NCI-H187 treated with DMSO at 0.1 percent for 48 hours (cell line): ENCODE results near the gene CHAF1B.

Experiments
- DNase-seq: peaks from one replicate; lab custom pipeline; 2025; lab: John Stamatoyannopoulos, UW

Gene CHAF1B

DNA sequence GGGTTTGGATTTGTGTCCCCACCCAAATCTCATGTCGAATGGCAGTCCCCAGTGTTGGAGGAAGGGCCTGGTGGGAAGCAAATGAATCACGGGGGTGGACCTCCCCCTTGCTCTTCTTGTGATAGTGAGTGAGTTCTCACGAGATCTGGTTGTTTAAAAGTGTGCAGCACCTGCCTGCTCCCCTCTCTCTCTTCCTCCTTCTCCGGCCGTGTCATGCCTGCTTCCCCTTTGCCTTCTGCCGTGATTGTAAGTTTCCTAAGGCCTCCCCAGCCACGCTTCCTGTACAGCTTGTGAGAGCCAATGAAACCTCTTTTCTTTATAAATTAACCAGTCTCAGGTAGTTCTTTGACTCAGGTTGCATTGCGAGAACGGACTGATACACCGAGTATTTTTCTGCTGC is 78.8 kb downstream of the CHAF1B start:
- no peak for DNase-seq

DNA sequence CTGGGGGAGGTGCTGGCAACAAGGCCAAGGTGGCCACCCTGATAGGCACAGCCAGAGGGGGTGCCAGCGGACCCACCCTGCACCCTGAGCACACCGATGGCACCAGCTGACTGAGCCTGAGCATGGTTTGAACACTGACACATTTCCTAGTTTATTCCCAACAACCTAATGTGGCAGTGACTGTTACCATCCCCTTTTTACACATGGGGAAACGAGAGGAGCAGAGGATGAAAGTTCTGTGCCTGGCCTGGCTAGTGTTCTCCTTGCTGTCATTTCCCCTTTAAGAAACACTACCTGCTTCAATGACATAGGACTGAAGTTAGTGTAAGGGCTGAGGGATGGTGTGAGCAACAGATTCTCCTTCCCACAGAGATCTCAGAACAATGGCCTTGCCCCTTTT is 79.4 kb downstream of the CHAF1B start:
- DNase-seq = no peak

DNA sequence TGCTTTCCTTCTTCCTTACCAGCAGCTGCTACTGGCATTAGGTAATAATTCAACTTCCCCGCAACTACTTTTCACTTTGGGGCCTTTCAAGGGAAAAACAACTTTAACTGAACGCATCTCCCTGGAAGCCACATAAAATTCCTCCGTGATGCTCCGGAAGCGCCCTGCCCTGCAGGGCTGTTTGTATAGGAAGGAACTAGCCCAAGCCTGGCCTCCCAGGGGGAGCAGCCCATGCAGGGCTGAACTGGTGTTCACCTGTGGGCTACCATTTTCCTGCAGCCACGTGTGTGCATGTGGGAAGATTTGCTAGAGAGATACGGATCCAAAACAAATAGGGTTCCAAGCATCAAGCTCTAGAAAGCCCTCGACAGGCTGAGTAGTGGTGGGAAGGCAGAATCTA is 80.3 kb downstream of the CHAF1B start:
- no peak for DNase-seq

DNA sequence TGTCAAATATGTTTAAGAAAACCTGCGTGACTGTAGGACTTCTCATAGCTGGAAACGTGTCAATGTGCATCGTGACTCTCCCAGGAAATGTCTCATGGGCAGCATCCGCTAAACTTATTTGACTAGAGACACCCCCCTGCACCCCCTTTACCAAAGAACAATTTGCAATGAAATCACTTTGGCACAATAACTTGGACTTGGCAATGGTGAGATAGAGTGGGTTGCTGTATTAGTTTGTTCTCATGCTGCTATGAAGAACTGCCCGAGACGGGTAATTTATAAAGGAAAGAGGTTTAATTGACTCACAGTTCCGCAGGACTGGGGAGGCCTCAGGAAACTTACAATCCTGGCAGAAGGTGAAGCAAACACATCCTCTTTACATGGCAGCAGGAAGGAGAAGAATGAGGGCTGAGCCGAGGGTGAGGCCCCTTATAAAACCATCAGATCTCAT is 80.9 kb downstream of the CHAF1B start:
- DNase-seq = no peak
